ENCODE data around the gene CDH23.

GRCh38 chr10:71532878-71533277, 136.2 kb downstream of the CDH23 start:
- TF ChIP-seq EZH2 (IDR thresholded peaks at IDR 0.05; ENCODE audit: low read length) (no peak), CTCF (optimal IDR thresholded peaks at IDR 0.05 in 1 of 3, IDR thresholded peaks at IDR 0.05 in 1 of 3, conservative IDR thresholded peaks at IDR 0.05 in 1 of 3; ENCODE audit: extremely low read depth in 1 of 3, insufficient read depth in 2 of 3, low read length in 3 of 3) (no peak)
